ENCODE results near the gene DGKE. TPM values are rescaled to one million over a fixed set of nuclear protein-coding genes. Genes with fewer than 3 reads are reported as not detected.

The DGKE gene
- polyA plus RNA-seq, 1 donor from 2014 or later: 16.6 TPM

DNA sequence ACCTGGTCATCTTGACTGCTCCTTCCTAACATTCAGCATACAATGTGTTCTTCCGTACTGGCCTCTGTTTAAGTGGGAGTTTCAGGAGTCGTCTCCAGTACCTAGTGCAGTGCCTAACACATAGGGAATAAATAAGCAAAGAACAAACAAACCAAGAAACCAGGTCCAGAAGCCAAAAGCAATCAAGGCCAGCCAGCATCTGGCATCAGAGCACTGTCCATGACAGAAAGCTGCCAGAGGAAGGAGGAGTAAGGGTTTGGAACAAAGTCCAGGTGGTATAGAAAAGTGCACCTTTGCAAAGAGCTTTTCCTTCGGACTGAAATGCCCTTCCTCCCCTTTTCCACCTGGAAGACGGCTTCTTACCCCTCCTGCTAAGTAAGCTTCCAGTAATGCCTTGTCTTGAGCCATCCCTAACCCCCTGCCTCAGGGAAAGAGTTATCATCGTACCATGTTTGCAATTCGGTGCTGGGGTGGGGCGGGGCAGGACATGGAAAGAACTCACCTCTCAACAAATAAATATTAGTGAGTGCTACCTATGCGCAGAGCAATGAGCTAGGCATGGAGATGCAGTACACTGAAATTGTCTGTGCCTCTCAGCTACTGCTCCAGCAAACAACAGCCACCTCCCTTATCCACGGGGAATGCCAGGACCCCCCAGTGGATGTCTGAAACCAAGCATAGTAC lies 47.8 kb upstream of the DGKE start:
- Histone ChIP-seq H3K9me2 (ENCODE audit: insufficient read depth, low read length) (no peaks in the 10 kb centered on the region), H3K9me3 (ENCODE audit: low read length) (no peaks in the 10 kb centered on the region), H3F3A (ENCODE audit: insufficient read depth, low read length, poor library complexity, severe bottlenecking) (no peaks in the 10 kb centered on the region), H4K20me1 (ENCODE audit: insufficient read depth) (no peaks in the 10 kb centered on the region), H3K9ac (ENCODE audit: low read length) (no peak overlapping the region), H2AFZ (ENCODE audit: low read depth, low read length) (no peak overlapping the region), H3K27ac (ENCODE audit: low read length) (no peak overlapping the region), H3K4me3 (ENCODE audit: low read length) (no peak overlapping the region), H3K4me2 (ENCODE audit: low read length) (no peak overlapping the region), H3K79me2 (replicated peaks; ENCODE audit: insufficient read depth, low read length) (no peaks in the 10 kb centered on the region), H3K27me3 (ENCODE audit: insufficient read depth, low read depth, low read length) (no peaks in the 10 kb centered on the region), H3K36me3 (ENCODE audit: insufficient read depth, low read length) (no peaks in the 10 kb centered on the region)
- TF ChIP-seq TAF1 (IDR thresholded peaks at IDR 0.05; ENCODE audit: low read depth): no peak
- TF ChIP-seq EZH2 (IDR thresholded peaks at IDR 0.05; ENCODE audit: borderline replicate concordance, insufficient read depth, low read length, poor library complexity, severe bottlenecking): no peak
- TF ChIP-seq EP300 (conservative IDR thresholded peaks at IDR 0.05; ENCODE audit: poor library complexity, severe bottlenecking): no peak
- TF ChIP-seq SMC3 (conservative IDR thresholded peaks at IDR 0.05; ENCODE audit: poor library complexity): no peak
- no peak for TF ChIP-seq REST (IDR thresholded peaks at IDR 0.05; ENCODE audit: borderline replicate concordance)
- TF ChIP-seq, protein P1, sequence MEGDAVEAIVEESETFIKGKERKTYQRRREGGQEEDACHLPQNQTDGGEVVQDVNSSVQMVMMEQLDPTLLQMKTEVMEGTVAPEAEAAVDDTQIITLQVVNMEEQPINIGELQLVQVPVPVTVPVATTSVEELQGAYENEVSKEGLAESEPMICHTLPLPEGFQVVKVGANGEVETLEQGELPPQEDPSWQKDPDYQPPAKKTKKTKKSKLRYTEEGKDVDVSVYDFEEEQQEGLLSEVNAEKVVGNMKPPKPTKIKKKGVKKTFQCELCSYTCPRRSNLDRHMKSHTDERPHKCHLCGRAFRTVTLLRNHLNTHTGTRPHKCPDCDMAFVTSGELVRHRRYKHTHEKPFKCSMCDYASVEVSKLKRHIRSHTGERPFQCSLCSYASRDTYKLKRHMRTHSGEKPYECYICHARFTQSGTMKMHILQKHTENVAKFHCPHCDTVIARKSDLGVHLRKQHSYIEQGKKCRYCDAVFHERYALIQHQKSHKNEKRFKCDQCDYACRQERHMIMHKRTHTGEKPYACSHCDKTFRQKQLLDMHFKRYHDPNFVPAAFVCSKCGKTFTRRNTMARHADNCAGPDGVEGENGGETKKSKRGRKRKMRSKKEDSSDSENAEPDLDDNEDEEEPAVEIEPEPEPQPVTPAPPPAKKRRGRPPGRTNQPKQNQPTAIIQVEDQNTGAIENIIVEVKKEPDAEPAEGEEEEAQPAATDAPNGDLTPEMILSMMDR (IDR thresholded peaks at IDR 0.05; ENCODE audit: poor library complexity, severe bottlenecking): no peak
- no peak for TF ChIP-seq POLR2AphosphoS5 (IDR thresholded peaks at IDR 0.05)
- no peak for TF ChIP-seq RAD21 (conservative IDR thresholded peaks at IDR 0.05)
- no peak for TF ChIP-seq MXI1 (conservative IDR thresholded peaks at IDR 0.05; ENCODE audit: poor library complexity, severe bottlenecking)

DNA sequence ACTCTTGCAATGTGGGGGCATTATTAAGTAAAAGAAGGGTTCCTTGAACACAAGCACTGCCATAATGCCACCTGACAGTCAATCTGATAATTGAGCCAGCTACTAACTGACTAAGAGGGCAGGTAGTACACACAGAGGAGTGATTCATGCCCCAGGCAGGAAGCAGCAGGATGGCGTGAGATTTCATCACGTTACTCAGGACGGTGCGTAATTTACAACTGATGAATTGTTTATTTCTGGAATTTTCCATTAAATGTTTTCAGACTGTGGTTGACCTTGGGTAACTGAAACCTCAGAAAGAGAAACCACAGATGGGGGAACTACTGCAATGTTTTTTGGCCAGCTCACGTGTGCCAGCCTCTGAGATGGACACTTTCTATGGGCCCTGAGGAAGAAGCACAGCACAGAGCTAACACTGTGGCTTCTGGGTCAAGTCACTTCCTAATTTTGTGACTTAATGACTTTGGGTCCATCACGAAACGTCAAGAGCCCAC lies 46.9 kb upstream of the DGKE start:
- no peak overlapping the region for H3K9ac ChIP-seq (ENCODE audit: low read length)
- TF ChIP-seq SMC3 (conservative IDR thresholded peaks at IDR 0.05; ENCODE audit: poor library complexity) (no peak), MXI1 (conservative IDR thresholded peaks at IDR 0.05; ENCODE audit: poor library complexity, severe bottlenecking) (no peak), EZH2 (IDR thresholded peaks at IDR 0.05; ENCODE audit: borderline replicate concordance, insufficient read depth, low read length, poor library complexity, severe bottlenecking) (no peak), RAD21 (conservative IDR thresholded peaks at IDR 0.05) (no peak), POLR2AphosphoS5 (IDR thresholded peaks at IDR 0.05) (no peak), TAF1 (IDR thresholded peaks at IDR 0.05; ENCODE audit: low read depth) (no peak), EP300 (conservative IDR thresholded peaks at IDR 0.05; ENCODE audit: poor library complexity, severe bottlenecking) (no peak), REST (IDR thresholded peaks at IDR 0.05; ENCODE audit: borderline replicate concordance) (no peak)
- TF ChIP-seq, protein P1 (IDR thresholded peaks at IDR 0.05; ENCODE audit: poor library complexity, severe bottlenecking): no peak
- no peak overlapping the region for H3K4me2 ChIP-seq (ENCODE audit: low read length)
- H2AFZ ChIP-seq (ENCODE audit: low read depth, low read length): no peak overlapping the region
- no peaks in the 10 kb centered on the region for H3K9me3 ChIP-seq (ENCODE audit: low read length)
- no peaks in the 10 kb centered on the region for H3F3A ChIP-seq (ENCODE audit: insufficient read depth, low read length, poor library complexity, severe bottlenecking)
- no peak overlapping the region for H3K4me3 ChIP-seq (ENCODE audit: low read length)
- H3K36me3 ChIP-seq (ENCODE audit: insufficient read depth, low read length): no peaks in the 10 kb centered on the region
- H3K27ac ChIP-seq (ENCODE audit: low read length): no peak overlapping the region
- H3K9me2 ChIP-seq (ENCODE audit: insufficient read depth, low read length): no peaks in the 10 kb centered on the region
- H3K27me3 ChIP-seq (ENCODE audit: insufficient read depth, low read depth, low read length): no peaks in the 10 kb centered on the region
- H3K79me2 ChIP-seq (replicated peaks; ENCODE audit: insufficient read depth, low read length): no peaks in the 10 kb centered on the region
- no peaks in the 10 kb centered on the region for H4K20me1 ChIP-seq (ENCODE audit: insufficient read depth)

All from neural cell (in vitro differentiated cells).